HepG2 (cell line): ENCODE results near the gene HS3ST3A1.

Source experiments
- ELF1 ChIP-seq: sonication (generic); formaldehyde crosslinking; IDR thresholded peaks from 2 replicates; pipeline ENCODE4 v1.4.0; 2020; ENCODE audit warnings: missing genetic modification reagents
- HCFC1 ChIP-seq: fragments of 150-350 bp; IDR thresholded peaks from 2 replicates; pipeline ENCODE4 v1.6.1; 2014; ENCODE audit warnings: low read depth, low read length
- HNRNPLL ChIP-seq: fragments of 200-400 bp; formaldehyde crosslinking; IDR thresholded peaks from 2 replicates; pipeline ENCODE4 v1.6.1; 2017; ENCODE audit warnings: mild to moderate bottlenecking, low read depth, low read length; ENCODE audit not compliant: poor library complexity, severe bottlenecking
- NFE2 ChIP-seq: sonication (generic); formaldehyde crosslinking; IDR thresholded peaks from 2 replicates; pipeline ENCODE4 v1.4.0; 2020; ENCODE audit warnings: missing genetic modification reagents
- NFIC ChIP-seq: IDR thresholded peaks from 2 replicates; pipeline ENCODE4 v1.6.1; 2012; ENCODE audit warnings: mild to moderate bottlenecking, low read length, inconsistent platforms
- POLR2A ChIP-seq, 2 experiments: IDR thresholded peaks; 2 replicates each; pipeline ENCODE4 v1.6.1; 2011; ENCODE audit warnings: low read depth in 2 of 2, low read length in 2 of 2, mild to moderate bottlenecking in 1 of 2, moderate library complexity in 1 of 2; ENCODE audit not compliant: insufficient read depth in 1 of 2
- POLR2AphosphoS5 ChIP-seq: IDR thresholded peaks from 2 replicates; pipeline ENCODE4 v1.6.1; 2012; ENCODE audit warnings: low read depth, low read length
- RAD21 ChIP-seq: fragments of 450-650 bp; formaldehyde crosslinking; IDR thresholded peaks from 2 replicates; pipeline ENCODE4 v1.5.0; 2020; ENCODE audit warnings: mild to moderate bottlenecking
- SPEN ChIP-seq: sonication (generic); formaldehyde crosslinking; IDR thresholded peaks from 2 replicates; pipeline ENCODE4 v1.5.1; 2020; ENCODE audit warnings: low read depth, mild to moderate bottlenecking, missing genetic modification reagents
- TAF1 ChIP-seq: sonication (generic); formaldehyde crosslinking; IDR thresholded peaks from 2 replicates; pipeline ENCODE4 v1.4.0; 2020; ENCODE audit warnings: missing genetic modification reagents
- TFDP2 ChIP-seq: sonication (generic); formaldehyde crosslinking; IDR thresholded peaks from 2 replicates; pipeline ENCODE4 v1.4.0; 2020; ENCODE audit warnings: missing genetic modification reagents
- USF2 ChIP-seq, 2 experiments: sonication (generic) in 1 of 2; formaldehyde crosslinking in 1 of 2; IDR thresholded peaks; 2 replicates each; pipeline versions ENCODE4 v1.5.1 to v1.6.1; 2011 to 2020; ENCODE audit warnings: borderline replicate concordance in 1 of 2, low read depth in 1 of 2, low read length in 1 of 2, mild to moderate bottlenecking in 1 of 2, missing genetic modification reagents in 1 of 2, moderate library complexity in 1 of 2
- TF ChIP-seq, protein P1 (sequence below): sonication (generic); formaldehyde crosslinking; IDR thresholded peaks from 2 replicates; pipeline ENCODE4 v1.8.0; 2022; ENCODE audit warnings: missing genetic modification reagents, mild to moderate bottlenecking, borderline replicate concordance
- TF ChIP-seq, protein P2 (sequence below): sonication (generic); formaldehyde crosslinking; IDR thresholded peaks from 2 replicates; pipeline ENCODE4 v1.5.0; 2020; ENCODE audit warnings: mild to moderate bottlenecking, missing genetic modification reagents, moderate library complexity

DNA sequence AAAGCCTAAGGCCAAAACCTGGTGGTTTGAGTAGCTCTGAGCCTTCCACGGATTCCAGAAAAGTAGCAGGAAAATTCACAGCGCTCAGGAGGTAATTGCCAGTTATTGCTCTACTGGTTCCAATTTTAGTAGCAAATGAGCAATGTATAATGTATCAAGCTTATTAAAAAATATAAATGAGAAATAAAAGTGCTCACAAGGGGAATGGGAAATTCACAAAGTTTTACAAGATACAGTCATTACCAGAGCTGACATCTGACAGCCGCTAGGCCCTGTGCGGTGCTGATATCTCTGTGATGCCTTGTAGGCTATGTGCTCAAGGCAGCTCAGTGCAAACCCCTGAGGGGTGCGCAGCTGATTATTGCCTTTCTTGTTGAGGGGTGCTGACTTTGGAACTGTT is 47.5 kb downstream of the HS3ST3A1 start:
- TF ChIP-seq POLR2A (IDR thresholded peaks at IDR 0.05; ENCODE audit: insufficient read depth in 1 of 2, low read depth in 2 of 2, low read length in 2 of 2) (no peak), RAD21 (no peak), TAF1 (CRISPR knock-in tag) (no peak), TFDP2 (CRISPR knock-in tag) (no peak), POLR2AphosphoS5 (no peak), HNRNPLL (no peak), NFE2 (no peak), ELF1 (no peak), HCFC1 (no peak), NFIC (no peak), SPEN (CRISPR knock-in tag) (no peak), USF2 (IDR thresholded peaks at IDR 0.05; ENCODE audit: low read depth, low read length) (no peak), USF2 (CRISPR knock-in tag; IDR thresholded peaks at IDR 0.05; ENCODE audit: borderline replicate concordance) (no peak)
- TF ChIP-seq, protein P1, sequence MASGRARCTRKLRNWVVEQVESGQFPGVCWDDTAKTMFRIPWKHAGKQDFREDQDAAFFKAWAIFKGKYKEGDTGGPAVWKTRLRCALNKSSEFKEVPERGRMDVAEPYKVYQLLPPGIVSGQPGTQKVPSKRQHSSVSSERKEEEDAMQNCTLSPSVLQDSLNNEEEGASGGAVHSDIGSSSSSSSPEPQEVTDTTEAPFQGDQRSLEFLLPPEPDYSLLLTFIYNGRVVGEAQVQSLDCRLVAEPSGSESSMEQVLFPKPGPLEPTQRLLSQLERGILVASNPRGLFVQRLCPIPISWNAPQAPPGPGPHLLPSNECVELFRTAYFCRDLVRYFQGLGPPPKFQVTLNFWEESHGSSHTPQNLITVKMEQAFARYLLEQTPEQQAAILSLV (CRISPR knock-in tag): no peak
- TF ChIP-seq, protein P2, sequence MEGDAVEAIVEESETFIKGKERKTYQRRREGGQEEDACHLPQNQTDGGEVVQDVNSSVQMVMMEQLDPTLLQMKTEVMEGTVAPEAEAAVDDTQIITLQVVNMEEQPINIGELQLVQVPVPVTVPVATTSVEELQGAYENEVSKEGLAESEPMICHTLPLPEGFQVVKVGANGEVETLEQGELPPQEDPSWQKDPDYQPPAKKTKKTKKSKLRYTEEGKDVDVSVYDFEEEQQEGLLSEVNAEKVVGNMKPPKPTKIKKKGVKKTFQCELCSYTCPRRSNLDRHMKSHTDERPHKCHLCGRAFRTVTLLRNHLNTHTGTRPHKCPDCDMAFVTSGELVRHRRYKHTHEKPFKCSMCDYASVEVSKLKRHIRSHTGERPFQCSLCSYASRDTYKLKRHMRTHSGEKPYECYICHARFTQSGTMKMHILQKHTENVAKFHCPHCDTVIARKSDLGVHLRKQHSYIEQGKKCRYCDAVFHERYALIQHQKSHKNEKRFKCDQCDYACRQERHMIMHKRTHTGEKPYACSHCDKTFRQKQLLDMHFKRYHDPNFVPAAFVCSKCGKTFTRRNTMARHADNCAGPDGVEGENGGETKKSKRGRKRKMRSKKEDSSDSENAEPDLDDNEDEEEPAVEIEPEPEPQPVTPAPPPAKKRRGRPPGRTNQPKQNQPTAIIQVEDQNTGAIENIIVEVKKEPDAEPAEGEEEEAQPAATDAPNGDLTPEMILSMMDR (CRISPR knock-in tag): no peak
